ENCODE measurements around the gene ECM2.
A peak's percentile ranks its signal among the peaks of the same experiment; 100 is the strongest.

ECM2 gene

GRCh38 chr9:92506184-92506857 is 29.5 kb downstream of the ECM2 start:
- peak in 1 of 42 donors; percentile 45 for DNase-seq
- intact Hi-C loops (cut with DNase I): no loop called here

DNA sequence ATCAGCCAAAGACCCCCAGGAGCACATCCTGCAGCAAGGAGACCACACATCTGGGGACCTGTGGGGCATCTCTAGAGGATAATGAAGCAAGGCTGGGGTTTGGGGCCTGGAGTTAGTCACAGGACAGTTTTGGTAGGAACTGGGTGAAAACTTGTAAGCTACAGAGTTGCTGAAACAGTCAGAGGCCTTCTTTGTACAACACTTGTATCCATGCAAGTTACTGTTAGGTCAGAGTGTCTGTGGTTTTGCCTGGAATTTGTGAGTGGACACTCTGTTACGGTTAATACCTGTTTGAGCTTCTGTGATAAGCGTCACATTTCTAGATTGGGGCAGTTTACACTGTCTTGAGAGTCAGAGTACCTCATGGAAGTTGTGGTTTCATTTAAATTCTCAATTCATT is 30.9 kb downstream of the ECM2 start:
- intact Hi-C loops (cut with DNase I): no loop called here
- DNase-seq: no peak

GRCh38 chr9:92503156-92503555 is 32.6 kb downstream of the ECM2 start:
- DNase-seq: no peak
- intact Hi-C loops (cut with DNase I): no loop called here

GRCh38 chr9:92501671-92502393 is 34.0 kb downstream of the ECM2 start:
- intact Hi-C loops (cut with DNase I): no loop called here
- no peak for DNase-seq

- intact Hi-C loops (cut with DNase I): no loop called here
- DNase-seq: no peak
These were observed 35.1 kb downstream of the ECM2 start for GRCh38 chr9:92500725-92501124.

GRCh38 chr9:92499701-92500100 is 36.1 kb downstream of the ECM2 start:
- DNase-seq: no peak
- intact Hi-C loops (cut with DNase I): no loop called here

DNA sequence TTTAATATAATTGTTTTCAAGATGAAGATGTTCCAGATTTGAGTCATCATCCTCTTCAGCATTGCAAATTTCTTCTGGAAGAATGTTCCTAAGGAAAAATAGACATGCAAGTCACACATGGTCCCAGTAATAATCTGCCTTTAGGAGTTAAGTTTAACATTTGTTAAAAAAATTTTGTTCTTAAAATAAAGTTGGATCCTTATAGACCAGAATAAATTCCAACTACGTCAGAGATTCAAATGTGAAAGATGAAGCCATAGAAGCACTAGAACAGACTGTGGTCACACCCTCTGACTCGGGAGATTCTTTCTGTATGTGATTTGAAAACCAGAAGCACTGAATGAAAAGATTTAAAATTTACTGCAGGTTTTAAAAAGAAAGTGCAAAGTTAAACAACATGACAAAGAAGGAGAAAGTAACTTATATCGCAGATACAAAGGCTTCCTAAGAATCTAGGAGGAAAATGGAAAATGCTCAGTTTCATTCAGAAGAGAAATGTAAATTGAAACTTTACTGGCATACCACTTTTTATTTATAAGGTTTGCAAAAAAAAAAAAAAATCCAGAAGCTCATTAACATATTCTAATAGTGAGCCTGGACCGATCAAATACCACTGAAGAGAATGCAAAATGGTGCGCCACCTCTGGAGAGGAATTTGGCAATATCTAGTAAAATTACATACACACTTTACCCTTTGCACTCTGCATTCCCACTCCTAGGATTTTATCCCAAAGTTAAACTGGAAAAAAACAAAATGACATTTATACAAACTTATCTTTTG is 39.2 kb downstream of the ECM2 start:
- peak in 2 of 42 donors; percentile 16 to 19 for DNase-seq
- intact Hi-C loops (cut with DNase I): no loop called here

- no peak for DNase-seq
These were observed 40.9 kb downstream of the ECM2 start for GRCh38 chr9:92494856-92495255.

GRCh38 chr9:92493749-92494387 is 41.9 kb downstream of the ECM2 start:
- DNase-seq: no peak
- intact Hi-C loops (cut with DNase I): no loop called here

More at GRCh38 chr9:92494856-92495255, 40.9 kb downstream of the ECM2 start:
- intact Hi-C loops (cut with DNase I): no loop called here

DNA sequence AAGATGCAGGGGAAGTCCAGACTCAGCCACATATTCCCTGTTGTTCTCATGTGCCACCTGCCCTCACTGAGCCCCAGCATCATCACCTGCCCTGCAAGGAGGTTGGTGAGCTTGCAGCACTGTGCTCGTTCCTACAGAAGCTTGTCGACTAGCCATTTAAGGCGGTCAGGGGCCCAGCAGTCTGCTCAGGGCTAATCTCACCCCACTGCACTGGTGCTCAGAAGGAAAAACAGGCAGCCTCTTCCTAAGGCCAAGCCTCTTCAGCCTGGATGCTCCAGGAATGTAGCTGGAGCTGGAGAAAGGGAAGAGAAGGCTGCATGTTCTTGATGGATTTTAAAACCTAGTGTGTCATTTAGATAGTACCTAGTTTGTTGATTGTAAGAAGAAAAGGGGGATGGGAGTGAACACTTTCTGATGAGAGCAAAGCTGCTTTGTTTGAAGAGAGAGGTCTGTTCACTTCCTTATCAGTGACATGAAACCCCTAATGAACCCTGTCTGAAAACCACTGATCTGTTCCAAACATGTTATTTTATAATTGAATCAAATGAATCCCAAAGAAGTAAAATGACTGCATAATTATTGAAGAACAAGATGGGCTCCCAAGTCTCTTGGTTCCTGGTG is 42.9 kb downstream of the ECM2 start:
- no peak for DNase-seq
- intact Hi-C loops (cut with DNase I): no loop called here

DNA sequence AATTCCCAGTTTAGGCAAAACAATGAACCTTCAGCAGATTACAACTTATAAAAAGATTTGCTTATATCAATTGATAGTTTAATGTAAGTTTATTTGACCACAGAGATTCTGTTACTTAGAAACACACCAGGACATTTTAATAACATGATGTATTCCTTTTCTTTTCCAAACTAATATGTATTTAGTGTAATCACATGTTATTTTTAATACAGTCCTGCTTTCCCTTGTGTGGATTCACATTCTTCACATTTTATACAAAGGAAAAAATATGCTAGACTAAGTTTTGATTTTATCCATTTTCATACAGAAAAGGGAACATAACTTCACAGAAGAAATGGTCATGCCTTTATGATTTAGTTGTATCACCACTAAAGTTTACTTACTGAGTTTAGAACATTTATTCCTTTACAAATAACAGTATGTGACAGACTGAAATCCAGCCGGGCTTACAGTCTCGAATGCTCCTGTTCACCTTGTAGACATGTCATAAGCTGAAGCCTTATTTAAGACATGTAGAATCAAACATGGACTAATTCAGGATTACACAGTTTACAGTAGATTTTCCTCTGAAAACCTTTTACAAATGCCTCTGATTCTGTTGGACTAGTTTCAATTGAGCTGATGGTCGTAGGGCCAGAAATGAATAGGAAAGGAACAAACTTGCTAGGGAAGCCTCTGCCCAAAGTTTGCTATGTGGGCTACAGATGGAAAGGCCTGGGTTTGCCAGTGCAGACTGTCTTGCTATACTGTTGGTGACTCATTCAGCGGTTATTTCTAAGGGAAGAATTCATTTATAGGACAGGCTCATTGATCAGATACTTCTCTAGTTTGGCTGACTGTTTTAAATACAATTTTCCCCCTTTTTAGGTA is 46.9 kb downstream of the ECM2 start:
- intact Hi-C loops (cut with DNase I): no loop called here
- DNase-seq: no peak

DNA sequence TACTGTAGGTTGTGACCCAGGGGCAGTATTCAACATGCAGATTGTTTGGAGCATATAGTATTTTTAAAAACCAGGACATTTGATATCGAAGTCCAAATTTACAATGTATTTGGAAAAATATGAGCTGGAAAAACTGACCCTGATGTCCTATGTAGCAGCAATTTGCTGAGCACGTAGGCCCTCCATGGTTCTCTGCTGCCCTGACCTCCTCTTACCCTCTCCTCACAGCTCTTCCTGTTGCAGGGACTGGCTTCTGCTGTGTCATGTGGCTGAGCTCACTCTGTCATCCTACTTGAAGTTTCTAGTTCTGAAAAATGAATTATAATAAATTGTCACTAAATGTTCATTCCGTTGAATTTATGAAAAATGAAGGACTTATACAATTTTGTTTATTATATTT is 49.4 kb downstream of the ECM2 start:
- DNase-seq: no peak
- intact Hi-C loops (cut with DNase I): no loop called here

DNA sequence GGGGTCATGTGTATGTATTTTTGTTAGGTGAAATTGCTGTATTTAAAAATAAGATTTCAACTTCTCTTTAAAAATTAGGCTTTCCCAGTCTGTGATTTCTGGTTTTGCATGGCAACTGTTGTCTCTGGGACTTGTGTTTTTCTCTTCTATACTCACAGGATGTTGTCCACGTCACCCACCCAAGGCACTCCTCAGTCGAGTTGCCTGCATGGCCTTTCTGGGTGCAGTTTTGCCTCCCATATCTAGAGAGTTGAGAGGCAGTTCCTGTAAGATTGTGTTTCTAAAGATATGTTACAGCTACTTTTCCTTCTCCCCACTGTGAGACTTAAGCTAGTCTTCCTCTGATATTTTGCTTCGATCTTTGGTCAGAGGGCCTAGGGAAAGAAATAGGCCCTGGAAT is 51.2 kb downstream of the ECM2 start:
- intact Hi-C loops (cut with DNase I): no loop called here
- no peak for DNase-seq

- no peak for DNase-seq
These were observed 51.9 kb downstream of the ECM2 start for GRCh38 chr9:92483627-92484545.

DNA sequence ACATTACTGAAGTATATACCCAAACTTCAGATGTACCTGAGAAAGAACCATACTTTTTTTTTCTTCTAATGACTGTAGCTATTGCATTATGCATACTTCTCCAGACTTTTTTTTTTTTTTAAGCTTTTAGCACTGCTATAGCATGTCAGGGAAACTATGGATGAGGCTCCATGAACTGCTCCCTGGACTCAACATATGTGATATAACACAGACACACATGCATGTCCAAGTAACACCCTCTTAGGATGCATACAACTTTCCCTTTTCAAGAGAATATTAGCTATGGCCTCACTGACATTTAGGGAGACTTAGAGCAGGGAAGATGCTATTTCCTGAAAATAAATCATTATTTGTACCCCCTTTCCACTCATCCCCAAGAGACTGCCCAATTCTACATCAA is 53.0 kb downstream of the ECM2 start:
- intact Hi-C loops (cut with DNase I): no loop called here
- no peak for DNase-seq

More at GRCh38 chr9:92483627-92484545, 51.9 kb downstream of the ECM2 start:
- intact Hi-C loops (cut with DNase I): no loop called here

GRCh38 chr9:92482329-92482728 is 53.5 kb downstream of the ECM2 start, which contains the start of gene ASPN:
TSS of gene ASPN (minus strand) at chr9:92482506.
- no peak for DNase-seq
- intact Hi-C loops (cut with DNase I): no loop called here

DNA sequence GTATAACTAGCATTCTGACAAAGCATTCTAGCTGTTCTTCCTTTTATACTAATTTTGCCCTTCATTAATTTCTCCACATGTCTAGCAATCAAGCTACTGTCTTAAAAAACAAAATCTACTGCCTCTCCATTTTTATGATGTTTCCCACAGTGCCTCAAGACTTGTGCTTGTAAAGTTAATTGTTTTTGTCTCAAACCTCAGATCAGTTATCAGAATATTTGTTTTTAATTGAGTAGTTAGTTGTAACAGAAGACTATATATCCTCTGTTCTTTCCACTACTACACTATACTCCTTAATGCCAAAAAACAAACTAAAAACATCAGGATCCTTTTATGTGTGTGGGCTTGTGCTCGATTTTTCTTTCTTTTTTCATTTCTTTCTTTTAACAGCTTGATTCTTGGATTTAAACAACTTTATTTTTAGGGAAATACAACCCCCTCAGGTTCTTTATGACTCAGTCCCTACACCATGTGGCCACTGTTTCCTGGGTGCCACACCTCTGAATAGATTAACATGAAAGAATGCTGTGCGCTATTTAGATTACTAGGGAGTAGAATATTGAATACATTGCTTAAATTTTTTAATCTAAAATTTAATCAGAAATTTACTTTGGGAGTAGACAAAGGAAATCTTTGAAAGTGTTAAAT is 54.7 kb downstream of the ECM2 start:
- peak in 30 of 42 donors; percentile 11 to 81 (median 49) for DNase-seq

More for the DNA sequence above, 54.7 kb downstream of the ECM2 start:
- intact Hi-C loops (cut with DNase I): no loop called here
